DMS53 treated with DMSO at 0.1 percent for 48 hours (cell line): Measurements from ENCODE around the gene ZNF528.

Experiments used
- DNase-seq: peaks from one replicate; lab custom pipeline; 2025; ENCODE audit not compliant: unreplicated experiment; lab: John Stamatoyannopoulos, UW

ZNF528 gene

DNA sequence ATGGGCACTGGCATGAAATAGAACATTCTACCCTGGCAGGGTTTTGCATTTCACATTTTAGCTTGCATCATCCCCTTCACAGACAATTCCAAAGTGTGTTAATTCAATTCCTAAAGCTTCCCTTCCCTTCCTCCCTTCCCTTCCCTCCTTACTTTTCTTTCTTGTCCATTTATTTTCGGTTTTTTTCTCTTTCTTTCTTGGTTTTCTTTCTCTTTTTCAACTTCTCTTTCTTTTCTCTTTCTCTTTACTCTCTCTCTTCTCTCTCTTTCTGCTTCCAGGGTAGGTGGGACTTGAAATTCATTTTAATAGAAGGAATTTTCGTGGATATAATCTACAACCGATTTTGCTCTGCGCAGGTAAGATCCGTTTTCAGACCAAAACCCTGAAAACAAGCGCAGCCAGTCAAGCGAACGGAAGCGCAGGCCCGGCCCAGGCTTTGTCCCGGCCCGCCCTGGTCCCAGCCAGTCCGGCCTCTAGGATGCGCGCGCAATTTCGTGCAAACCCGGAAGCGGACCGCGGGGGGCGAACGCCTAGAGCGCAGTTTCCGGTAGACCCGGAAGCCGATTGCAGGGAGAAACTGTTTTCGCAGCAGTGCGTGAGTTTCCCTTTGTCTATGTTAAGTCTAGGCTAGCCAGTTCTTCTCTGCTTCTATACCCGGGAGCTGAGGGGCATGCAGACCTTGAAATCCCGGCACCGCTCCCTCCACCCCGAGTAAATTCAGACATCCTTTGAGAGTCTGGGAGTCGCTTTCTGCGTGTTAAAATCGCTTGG, at the start of gene ZNF528:
Gene ZNF528, plus strand, starts transcription at position 540 of the 771 bp plus-strand sequence. CDS start 4,165 bp downstream, outside the sequence.
- peak; percentile 70 for DNase-seq

GRCh38 chr19:52351512-52351911, 46.1 kb upstream of the ZNF528 start:
- DNase-seq, result no peak

DNA sequence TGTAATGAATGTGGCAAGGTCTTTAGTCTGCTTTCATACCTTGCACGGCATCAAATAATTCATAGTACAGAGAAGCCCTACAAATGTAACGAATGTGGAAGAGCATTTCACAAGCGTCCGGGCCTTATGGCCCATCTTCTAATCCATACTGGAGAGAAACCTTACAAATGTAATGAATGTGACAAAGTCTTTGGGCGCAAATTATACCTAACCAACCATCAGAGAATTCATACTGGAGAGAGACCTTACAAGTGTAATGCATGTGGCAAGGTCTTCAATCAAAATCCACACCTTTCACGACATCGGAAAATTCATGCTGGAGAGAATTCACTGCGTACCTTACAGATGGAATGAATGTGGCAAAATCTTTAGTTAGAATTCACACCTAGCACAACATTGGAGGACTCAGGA, 31.2 kb upstream of the ZNF528 start:
- no peak for DNase-seq

DNA sequence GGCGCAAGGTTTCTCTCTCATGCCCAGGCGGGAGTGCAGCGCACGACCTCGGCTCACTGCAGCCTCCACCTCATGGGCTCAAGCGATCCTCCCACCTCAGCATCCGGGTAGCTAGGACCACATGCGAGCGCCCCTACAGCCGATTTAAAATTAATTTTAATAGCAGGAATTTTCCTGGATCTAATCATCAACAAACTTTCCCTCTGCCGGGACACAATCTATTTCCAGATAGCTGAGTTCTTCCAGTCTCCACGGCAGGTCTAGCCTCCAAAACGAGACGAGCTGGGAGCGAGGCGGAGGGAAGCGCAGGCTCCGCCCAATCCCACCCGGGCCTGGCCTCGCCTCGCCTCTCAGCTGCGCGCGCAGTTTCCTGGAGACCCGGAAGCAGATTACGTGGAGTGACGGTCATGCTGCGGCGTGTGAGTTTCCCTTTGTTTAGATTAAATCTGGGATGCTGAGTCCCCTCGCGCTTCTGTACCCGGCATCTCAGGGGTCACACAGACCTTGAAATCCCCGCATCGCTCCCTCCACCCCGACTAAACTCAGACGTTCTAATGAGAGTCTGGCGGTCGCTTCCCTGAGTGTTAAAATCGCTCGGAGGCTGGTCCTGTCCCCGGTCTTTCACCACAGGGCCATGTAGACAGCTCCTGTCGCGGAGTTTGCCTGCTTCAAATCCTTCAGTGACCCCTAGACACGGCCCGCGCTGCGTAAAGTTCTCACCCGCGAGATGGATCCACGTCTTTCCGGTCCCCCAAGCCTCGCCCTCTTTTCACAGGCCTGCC, 27.9 kb upstream of the ZNF528 start, which contains the start of gene ZNF880:
Gene ZNF880, plus strand, starts transcription at position 365 of the 782 bp plus-strand sequence. Its CDS starts 43 bp downstream, at position 408.
- DNase-seq, result peak; percentile 81

GRCh38 chr19:52370341-52370710, 27.3 kb upstream of the ZNF528 start:
- no peak for DNase-seq

DNA sequence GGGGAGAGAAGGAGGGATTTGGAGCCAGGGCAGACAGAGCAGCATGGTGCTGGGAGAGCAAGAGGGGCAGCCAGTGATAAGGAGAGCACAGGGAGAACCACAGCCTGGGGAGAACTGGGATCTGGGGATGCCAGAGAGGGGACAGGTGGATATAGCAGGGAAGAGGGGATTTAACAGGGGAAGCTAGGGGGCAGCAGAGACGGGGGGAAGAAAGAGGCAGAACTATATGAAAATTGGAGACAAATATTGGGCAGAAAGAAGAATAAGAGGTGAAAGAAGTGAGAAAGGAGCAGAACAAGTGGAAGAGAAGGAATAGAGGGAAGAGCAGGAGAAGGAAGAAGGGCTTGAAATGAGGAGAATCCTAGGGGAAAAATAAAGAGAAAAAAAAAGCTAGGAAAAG, 6.5 kb upstream of the ZNF528 start:
- DNase-seq, result no peak

GRCh38 chr19:52398081-52398441, 412 bp downstream of the ZNF528 start:
- DNase-seq, result no peak

DNA sequence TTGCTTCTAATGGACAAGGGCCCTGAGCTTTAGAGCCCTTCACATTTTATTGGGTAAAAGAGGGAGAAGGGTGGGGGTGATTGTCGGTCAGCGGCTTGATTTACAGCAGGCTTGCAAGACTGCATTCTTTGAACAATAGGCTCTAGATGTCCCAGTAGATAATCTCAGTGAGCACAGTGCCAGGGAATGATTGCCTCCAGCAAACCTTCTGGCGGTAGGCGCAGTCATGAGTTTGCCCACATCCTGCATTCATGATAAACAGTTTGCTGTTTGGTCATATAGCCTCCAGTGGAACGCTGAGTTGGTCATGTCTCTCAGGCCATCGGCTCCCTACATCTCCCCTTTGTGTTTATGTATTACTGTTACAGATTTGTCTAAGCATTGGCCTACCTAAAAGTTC, 12.6 kb downstream of the ZNF528 start:
- DNase-seq, result no peak

DNA sequence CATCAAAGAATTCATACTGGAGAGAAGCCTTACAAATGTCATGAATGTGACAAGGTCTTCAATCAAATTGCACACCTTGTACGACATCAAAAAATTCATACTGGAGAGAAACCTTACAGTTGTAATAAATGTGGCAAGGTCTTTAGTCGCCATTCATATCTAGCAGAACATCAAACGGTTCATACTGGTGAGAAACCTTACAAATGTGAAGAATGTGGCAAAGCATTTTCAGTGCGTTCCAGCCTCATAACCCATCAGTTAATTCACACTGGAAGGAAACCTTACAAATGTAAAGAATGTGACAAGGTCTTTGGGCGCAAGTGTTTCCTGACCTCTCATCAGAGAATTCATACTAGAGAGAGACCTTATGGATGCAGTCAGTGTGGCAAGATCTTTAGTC, 18.1 kb downstream of the ZNF528 start:
- no peak for DNase-seq

- no peak for DNase-seq
Observed at GRCh38 chr19:52428937-52429336, 31.3 kb downstream of the ZNF528 start, which contains the start of gene ZNF534. ZNF534 (plus strand) TSS chr19:52429148; CDS start chr19:52431475, 2,327 bp downstream.

DNA sequence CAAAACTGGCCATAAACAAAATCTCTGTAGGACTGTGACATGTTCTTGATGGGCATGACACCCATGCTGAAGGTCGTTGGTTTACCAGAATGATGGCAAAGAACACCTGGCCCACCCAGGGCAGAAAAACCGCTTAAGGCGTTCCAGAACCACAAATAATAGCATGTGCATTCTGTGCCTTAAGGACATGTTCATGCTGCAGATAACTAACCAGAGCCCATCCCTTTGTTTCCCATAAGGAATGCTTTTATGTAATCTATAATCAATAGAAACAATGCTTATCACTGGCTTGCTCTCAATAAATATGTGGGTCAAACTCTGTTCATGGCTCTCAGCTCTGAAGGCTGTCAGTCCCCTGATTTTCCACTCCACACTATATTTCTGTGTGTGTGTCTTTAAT, 44.5 kb downstream of the ZNF528 start:
- no peak for DNase-seq

DNA sequence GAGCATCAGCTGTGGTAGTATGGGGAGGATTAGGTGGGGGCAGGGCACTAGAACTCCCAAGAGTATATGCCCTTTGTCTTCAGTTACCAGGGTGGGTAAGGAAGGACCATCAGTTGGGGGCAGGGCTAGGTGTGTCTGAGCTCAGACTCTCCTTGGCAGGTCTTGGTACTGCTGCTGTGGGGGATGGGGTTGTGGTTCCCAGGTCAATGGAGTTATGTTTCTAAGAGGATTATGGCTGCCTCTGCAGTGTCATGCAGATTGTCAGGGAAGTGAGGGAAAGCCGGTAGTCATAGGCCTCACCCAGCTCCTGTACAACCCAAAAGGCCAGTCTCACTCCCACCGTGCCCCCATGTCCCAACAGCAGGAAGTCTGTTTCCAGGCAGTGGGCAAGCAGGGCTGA, 46.9 kb downstream of the ZNF528 start:
- no peak for DNase-seq

GRCh38 chr19:52451241-52451640, 53.6 kb downstream of the ZNF528 start:
- no peak for DNase-seq

DNA sequence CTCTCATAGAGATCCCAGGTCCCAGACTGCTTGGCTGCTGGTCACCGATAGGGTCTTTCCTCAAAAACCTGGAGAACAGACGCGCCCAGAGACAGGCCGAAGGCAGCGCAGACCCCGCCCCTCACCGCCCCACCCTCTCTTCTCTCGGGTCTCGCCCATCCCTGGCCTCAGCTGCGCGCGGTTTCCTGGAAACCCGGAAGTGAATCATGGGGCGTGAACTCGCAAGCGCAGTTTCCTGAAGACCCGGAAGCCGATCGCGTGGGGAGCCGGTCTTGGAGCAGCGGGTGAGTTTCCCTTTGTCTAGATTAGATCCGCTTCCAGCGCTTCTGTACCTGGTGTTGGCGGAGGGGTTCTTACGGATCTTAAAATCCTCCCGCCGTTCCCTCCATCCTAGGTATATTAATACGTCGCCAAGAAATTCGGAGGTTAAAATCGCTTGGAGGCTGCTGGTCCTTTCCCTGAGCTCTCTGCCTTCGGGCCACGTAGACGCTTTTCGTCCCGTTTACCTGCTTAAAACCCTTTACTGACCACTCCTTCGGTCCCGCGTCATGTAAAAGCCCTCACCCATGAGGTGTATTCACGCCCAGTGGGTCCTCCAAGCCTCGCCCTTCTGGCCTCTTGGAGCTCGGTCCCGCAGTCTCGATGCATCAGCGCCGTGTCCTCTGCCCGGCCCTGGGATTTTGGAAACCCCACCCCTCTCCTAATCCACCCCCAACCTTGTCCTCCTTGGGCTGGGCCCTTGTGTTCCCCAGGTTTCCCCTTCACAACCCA, 55.9 kb downstream of the ZNF528 start, which contains the start of gene ZNF578:
Gene ZNF578, plus strand, starts transcription at position 230 of the 771 bp plus-strand sequence. CDS start 48,293 bp downstream, outside the sequence.
- DNase-seq, result peak; percentile 54

GRCh38 chr19:52464798-52465470, 67.3 kb downstream of the ZNF528 start:
- peak; percentile 62 for DNase-seq
